HG02763 (cell line): Measurements from ENCODE around the gene RNF40.

ENCODE experiments used
- ATAC-seq: cut with Tn5 transposase; IDR thresholded peaks from one replicate; pipeline ENCODE4 v1.9.1; 2021; ENCODE audit warnings: mild to moderate bottlenecking, moderate library complexity; ENCODE audit not compliant: unreplicated experiment

The RNF40 gene

DNA sequence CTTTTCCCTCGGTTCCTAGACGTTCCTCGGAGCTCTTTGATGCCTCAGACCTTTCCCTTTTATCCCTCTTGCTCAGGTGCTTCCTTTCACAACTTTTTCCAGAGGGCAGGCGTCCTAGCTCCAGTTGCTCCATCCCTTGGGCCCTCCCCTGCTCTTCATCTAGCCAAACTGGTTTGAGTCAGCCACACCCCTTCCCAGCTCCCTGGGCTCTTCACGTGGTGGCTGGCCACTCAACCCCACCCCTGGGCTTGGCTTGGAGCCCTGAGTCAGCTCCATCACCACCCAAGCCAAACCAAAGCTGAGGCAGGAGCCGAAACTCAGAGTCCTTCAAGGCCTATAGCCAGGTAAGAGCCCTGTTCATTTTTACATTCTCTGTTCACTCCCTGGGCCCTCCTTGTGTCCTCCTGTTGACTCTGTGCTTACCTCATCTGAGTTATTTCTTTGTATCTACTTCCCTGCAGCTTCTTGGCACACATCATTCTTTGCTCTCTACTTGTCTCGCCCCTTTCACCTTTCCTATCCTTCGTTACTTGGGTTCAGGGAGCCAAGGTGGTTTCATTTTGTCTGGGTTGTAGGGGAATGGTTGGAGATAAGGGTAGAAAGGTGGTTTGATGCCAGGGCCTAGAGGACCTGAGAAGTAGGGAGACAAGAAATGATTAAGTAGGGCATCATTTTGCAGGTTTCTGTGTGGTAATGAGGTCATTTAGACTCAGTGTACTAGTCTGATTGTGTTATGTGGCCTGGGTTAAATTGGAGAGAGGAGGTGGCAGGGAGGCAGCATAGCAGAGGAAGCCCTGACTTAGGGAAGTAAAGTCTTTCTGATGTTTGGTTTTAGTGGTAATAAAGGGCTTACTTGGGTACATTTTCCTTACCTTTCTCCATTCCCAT lies 21.5 kb upstream of the RNF40 start:
- ATAC-seq, result no peak

DNA sequence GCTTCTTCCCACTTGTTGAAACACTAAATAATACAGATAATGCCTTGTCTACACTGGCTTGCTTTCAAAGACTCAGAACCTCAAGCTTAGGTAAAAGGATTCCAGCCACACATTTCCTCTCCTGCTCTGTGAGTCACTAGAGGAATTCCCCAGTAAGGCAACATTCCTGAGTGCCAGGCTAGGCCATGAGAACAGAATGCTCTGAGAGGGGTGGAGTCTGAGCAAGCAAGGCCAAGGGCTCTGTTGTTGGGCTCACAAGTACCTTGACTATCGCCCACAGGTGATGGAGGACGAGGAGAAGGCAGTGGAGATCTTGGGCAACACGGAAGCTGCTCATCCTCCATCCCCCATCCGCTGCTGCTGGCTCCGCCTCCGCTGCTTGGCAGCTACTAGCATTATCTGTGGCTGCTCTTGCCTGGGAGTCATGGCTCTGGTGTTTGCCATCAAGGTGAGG lies 20.6 kb upstream of the RNF40 start:
- ATAC-seq, result no peak

DNA sequence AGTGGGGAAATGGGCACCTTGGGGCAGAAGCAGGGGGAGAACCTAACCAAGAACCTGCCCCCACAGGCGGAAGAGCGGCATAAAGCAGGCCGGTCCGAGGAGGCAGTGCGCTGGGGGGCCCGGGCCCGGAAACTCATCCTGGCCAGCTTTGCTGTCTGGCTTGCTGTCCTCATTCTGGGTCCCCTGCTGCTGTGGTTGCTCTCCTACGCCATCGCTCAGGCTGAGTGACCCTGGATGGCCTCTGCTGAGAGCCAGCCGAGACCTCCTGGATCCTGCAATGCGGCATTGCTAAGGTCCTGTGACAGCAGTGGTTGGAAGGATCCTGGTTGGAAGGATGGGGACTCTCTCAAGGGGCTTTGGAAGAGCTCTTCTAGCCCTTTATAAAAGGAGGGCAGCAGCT lies 18.4 kb upstream of the RNF40 start:
- ATAC-seq, result no peak

DNA sequence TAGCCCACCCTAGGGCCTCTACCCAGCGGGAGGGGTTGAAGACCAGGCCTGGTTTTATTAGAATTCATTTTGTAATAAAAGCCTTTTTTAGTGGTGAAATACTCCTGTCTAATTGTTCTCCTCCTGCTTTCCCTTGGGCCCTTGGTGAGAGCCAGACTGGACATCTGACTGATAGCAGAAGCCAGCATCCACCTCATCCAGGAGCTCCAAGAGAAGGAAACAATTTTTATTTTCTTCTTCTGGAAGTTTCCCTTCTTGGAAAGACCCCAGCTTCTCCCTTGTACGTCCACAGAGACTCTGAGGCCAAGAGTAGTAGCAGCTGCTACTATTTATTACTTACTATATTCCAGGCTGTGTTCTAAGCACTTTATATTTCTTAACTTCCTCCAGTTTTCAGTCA lies 17.9 kb upstream of the RNF40 start:
- no peak for ATAC-seq

DNA sequence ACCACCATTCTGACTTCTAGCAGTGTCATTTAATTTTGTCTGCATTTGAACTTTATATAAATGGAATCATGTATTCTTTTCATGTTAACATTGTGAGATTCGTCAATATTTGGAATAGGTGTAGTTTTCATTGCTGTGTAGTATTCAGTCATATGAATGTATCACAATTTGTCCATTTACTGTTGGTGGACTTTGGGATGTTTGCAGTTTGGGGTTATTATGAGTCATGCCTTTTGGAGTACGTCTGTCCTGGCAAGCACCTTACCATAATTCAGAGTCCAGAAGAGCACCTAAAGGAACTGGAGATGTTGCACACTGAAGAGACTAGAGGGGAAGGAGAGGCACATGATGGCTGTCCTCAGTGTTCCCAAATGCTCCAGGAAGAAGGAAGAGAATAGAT lies 17.0 kb upstream of the RNF40 start:
- no peak for ATAC-seq

DNA sequence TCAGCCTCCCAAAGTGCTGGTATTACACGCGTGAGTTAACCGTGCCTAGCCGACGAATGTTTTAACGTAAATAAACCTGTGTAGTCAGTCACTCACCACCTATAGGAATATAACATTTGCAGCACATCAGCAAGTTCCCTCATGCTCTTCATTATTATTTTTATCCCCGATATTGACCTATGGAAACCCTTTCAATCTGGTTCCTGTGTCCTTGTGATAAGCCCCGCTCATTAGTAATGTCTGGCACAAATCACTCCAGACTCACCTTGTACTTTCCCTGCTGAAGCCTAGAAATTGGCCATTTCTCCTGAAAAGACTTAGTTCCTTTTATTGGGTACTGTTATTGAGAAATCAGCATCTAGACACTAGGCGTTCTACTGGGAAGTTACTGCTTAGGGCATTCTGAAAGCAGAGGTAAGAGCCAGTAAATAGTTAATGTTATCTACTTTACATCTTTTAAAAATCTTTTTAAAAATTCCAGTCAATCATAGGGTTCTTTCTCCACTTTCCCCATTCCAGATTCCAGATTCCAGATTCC lies 15.4 kb upstream of the RNF40 start:
- no peak for ATAC-seq

DNA sequence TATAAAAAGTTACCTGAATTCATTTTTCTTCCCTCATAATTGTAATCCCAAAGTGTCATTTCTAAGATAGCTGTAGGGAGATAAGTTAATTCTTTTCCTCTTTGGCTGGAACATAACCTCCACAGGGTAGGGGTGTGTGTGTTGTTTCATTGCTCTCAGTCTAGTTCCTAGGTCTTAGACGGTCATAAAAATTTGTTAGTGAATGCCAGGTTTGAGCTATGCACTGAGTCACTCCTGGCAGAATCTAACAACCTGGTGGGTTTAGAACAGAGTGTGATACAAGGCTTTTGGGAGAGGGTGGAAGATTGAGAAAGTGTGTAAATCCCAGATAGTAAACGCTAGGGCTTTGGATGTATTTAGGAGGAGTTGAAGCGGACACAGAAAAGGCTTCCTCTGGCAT lies 14.8 kb upstream of the RNF40 start:
- ATAC-seq, result no peak

DNA sequence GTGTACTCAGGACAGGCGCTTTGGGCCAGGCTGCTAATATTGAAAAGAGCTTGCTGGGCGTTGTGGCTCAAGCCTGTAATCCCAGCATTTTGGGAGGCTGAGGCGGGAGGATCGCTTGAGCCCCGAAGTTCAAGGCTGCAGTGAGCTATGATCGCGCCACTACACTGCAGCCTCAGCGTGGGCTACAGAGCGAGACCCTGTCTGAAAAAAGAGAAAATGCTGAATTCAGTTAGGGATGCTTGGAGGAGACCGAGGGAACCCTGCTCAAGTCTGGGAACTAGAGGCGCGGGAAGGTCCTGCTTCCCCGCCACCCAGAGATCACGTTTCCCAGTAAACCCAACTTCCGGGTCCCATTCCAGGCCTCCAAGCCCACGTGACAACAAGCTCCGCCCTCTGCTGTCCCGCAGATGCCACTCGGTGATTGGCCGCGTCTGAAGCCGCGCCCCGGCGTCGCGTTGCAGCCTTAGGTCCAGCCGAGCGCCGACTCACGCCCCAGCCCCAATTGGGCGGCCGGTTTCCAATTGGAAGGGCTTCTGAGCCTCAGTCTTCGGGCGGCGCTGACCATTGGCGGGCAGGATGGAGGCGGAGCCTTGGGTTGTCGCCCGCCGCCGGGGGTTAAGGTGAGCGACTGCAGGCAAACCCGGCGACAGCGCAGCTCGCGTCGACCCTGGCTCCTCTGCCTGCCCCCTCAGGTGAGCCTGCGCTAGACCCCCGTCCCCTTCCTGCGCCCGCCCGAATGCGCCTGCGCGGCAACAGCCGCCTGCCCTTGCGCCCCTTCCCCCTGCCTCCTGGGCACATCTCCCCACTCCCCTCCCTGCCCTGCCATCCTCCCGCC lies 14.1 kb upstream of the RNF40 start, which contains the start of gene PHKG2:
Gene PHKG2, plus strand, starts transcription at position 627 of the 835 bp plus-strand sequence. CDS start 396 bp downstream, outside the sequence.
- ATAC-seq, result peak; percentile 97

DNA sequence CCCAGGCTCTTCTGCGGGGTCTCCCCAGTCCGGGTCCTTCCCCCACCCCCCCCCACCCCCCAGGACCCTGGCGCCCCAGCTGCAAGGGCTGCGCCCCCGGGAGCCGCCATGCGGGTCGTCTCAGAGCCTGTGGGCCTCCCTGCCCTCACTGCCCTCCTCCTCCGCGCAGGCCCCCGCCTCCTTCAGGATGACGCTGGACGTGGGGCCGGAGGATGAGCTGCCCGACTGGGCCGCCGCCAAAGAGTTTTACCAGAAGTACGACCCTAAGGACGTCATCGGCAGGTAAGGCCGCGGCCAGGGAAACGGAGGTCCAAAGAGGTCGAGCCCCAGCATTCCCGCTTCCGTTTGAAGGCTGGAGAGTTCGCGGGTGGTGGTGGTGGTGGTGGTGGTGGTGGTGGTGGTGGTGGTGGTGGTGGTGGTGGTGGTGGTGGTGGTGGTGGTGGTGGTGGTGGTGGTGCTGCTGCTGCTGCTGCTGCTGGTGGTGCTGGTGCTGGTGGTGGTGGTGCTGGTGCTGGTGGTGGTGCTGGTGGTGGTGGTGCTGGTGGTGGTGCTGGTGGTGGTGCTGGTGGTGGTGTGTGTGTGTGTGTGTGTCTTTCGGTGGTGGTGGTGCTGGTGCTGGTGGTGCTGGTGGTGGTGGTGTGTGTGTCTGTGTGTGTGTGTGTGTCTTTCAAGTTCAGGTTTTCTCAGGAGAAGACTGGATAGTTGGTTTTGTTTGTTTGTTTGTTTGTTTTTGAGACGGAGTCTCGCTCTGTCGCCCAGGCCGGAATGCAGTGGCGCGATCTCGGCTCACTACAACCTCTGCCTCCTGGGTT lies 13.3 kb upstream of the RNF40 start:
- peak; percentile 8 for ATAC-seq

DNA sequence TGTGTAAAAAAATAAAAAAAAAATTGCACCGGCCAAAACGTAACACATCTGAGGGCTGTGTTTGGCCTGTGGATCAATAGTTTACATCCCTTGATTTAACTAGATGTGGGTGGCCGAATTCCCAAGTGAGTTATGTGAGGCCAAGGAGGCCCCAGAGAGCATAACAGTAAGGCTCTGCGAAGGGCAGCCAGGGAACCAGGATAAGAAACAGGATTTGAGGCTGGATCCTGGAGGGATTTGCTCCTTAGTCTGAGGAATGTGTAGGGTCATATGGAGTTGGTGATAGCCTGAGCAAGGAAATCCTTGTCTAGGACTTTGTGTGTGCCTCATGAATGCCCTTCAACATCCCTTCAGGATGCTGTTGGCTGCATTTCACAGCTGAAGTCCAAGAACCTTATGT lies 11.9 kb upstream of the RNF40 start:
- no peak for ATAC-seq

DNA sequence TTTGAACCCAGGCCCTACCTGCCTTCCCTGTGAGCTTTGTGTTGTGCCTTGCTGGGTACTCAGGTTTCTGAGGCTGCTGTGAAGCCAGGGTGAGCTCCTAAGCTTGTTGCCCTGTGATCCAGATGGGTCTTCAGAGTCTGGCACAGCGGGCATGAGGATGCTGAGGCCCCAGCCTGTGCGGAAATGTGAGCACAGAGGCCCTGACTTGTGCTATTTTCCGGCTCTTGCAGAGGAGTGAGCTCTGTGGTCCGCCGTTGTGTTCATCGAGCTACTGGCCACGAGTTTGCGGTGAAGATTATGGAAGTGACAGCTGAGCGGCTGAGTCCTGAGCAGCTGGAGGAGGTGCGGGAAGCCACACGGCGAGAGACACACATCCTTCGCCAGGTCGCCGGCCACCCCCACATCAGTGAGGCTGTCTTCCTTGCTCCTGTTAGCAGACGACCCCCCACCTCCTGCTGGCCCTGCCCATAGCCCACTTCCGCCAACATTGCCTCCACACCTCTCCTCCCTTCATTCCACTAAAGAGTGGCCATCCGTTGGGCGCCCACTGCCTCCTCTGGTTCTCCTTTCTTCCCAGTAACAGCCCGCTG lies 11.2 kb upstream of the RNF40 start:
- ATAC-seq, result no peak

DNA sequence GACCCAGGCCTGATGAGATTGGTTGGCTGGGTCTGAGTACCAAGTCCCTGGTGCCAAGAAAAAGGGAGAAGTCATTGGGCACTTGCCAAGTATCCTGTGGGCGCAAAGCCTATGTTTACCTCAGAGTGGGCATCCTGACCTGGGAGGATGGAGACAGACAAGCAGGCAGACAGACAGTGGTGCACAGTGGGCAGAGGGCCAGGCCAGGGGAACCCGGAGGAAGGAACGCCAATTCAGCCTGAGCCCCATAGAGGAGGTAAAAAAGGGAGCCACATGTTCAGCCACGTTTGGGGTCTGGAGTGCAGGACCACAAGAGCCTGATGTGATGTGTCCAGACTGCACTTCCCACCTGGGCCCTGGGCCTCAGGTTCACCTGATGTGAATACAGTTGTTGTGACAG lies 8.5 kb upstream of the RNF40 start:
- no peak for ATAC-seq

DNA sequence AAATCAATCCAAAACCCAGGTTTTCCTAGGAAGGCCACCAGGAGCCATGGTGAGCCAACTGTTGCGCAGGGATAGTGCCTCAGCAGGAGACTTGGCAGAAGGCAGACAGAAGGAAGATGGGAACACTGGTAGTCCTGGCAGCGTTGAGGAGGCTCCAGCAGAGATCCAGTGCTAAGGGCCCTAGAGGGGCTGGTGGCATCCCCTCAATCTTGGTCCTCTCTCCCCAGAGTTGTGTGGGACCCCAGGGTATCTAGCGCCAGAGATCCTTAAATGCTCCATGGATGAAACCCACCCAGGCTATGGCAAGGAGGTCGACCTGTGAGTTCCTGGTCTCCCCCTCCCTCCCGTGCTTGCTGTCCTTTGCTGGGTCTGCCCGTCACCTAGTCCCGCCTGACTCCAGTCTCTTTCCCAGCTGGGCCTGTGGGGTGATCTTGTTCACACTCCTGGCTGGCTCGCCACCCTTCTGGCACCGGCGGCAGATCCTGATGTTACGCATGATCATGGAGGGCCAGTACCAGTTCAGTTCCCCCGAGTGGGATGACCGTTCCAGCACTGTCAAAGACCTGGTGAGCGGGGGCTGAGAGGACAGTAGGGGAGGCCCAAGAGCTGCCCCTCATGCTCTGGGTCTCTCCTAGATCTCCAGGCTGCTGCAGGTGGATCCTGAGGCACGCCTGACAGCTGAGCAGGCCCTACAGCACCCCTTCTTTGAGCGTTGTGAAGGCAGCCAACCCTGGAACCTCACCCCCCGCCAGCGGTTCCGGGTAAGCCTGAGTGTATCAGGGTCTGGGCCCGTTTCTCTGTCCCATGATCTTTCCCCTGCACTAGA lies 6.0 kb upstream of the RNF40 start:
- no peak for ATAC-seq

DNA sequence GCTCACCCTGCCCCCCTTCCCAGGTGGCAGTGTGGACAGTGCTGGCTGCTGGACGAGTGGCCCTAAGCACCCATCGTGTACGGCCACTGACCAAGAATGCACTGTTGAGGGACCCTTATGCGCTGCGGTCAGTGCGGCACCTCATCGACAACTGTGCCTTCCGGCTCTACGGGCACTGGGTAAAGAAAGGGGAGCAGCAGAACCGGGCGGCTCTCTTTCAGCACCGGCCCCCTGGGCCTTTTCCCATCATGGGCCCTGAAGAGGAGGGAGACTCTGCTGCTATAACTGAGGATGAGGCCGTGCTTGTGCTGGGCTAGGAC lies 5.4 kb upstream of the RNF40 start:
- ATAC-seq, result no peak

DNA sequence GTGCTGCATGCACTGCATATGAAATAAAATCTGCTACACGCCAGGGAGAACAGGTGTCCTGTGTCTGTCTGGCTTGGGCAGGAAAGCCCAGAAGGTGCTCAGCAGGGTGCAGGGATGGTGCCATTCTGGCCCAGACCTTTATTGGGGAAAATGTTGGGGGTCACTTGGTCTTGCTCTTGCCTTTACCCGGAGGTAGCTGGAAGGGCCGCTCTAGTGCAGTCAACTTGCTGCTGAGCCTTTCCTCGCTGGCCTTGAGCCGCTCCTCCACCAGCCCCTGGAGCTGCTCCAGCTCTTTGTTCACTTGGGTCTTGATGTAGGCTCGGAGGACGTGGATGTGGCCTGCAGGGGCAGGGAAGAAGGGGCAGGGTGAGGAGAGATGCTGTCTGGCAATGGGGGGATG lies 4.8 kb upstream of the RNF40 start:
- no peak for ATAC-seq

DNA sequence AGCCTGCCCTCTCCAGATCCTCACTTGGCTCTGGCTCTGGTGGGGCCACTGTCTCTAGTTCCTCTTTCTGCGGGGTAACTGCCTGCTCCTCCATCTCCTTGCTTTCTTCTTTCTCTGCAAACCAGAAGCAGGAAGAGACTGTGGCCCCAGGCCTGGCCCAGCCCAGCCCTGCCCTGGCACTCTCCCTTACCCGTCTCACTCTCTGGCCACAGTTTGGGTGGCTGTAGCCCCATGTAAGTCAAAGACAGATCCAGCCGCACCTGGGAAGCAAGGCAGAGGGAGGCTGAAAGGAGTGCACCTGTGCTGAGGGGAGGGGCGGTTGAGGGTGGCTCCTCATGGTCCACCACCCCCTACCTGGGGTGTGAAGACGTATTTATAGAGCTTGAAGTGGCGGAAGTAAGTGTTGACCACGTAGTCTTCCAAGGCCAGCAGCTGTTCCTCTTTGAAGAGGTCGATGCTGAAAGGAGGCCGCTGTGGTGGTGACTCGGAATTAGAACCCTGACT lies 3.1 kb upstream of the RNF40 start:
- no peak for ATAC-seq

DNA sequence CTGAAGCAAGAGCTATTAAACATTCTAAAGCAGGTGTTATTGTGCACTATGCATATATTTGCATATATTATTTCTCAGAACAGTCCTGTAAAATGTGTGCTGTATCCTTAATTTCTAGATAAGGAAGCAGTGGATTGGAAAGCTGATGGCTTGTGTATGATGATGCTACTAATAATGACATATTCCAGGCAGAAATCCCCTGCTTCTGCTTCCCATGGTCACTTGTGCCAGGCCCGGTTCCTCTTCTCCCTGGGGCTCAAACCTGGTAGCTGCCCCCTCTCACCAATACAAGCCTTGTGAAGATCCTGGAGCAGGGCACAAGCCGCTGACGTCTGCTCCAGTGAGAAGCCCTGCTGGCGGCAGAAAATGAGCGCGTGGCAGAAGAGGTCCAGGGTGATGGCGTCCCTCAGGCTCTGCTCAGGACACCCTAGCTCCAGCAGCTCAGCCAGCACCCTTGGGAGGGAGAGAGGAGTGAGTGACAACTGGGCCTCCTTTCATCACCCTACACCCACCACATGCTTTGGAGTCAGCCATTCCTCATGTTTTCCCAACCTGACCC lies 2.0 kb upstream of the RNF40 start:
- no peak for ATAC-seq

DNA sequence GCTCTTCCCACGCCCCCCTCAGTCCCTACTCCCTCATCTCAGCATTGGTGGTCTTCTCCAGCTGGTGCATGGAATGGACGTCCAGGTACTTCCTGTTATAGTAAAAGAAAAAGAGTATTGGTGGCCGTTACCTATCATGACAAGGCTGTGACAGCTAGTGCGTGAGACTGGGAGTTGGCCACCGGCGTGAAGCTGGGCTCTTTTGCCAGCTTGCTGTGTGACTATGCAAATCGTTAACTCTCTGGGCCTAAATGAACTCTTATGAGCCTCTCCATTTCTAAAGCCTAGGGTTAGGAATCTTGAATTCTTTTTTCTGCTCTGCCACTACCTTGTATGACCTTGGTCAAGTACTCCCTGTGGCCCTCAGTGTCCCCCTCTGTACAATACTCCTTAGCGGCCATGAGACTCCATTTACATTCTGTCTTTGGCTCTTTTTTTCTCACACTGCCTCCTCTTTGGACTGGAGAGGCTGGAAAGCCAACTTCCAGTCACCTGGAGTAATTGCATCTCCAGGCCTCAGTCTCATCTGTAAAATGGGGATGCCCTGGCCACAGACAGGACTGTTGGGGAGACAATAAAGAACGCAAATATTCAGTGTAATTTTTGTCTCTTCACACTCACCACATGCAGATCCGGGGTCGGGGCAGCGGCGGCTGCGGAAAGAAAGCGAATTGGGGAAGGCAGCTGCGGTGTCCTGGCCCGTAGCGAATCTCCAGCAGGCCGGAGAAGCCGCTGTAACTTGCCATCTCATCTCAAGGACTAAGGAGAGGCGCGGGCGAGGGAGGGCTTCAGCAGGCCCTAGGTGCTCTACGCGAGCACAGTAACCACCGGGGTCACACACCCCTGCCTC lies 1.3 kb upstream of the RNF40 start:
- ATAC-seq, result no peak
